HG02885 (cell line): ENCODE measurements around the gene GALNTL6.

Source experiments
- ATAC-seq: cut with Tn5 transposase; IDR thresholded peaks from one replicate; pipeline ENCODE4 v1.9.1; 2021; ENCODE audit warnings: mild to moderate bottlenecking; ENCODE audit not compliant: unreplicated experiment, poor library complexity

The GALNTL6 gene

GRCh38 chr4:172099376-172099775 is 286.2 kb downstream of the GALNTL6 start:
- no peak for ATAC-seq

GRCh38 chr4:172103456-172103855 is 290.3 kb downstream of the GALNTL6 start:
- no peak for ATAC-seq

GRCh38 chr4:172104539-172104938 is 291.3 kb downstream of the GALNTL6 start:
- no peak for ATAC-seq

GRCh38 chr4:172105918-172106317 is 292.7 kb downstream of the GALNTL6 start:
- no peak for ATAC-seq

GRCh38 chr4:172109466-172109865 is 296.3 kb downstream of the GALNTL6 start:
- no peak for ATAC-seq

GRCh38 chr4:172124656-172125308 is 311.6 kb downstream of the GALNTL6 start:
- no peak for ATAC-seq

- no peak for ATAC-seq
Observed at GRCh38 chr4:172125443-172125842, 312.2 kb downstream of the GALNTL6 start.

- no peak for ATAC-seq
Observed at GRCh38 chr4:172127168-172127567, 314.0 kb downstream of the GALNTL6 start.

GRCh38 chr4:172129593-172129992 is 316.4 kb downstream of the GALNTL6 start:
- no peak for ATAC-seq

- no peak for ATAC-seq
Observed at GRCh38 chr4:172134521-172134920, 321.3 kb downstream of the GALNTL6 start.

- no peak for ATAC-seq
Observed at GRCh38 chr4:172141025-172141424, 327.8 kb downstream of the GALNTL6 start.

- ATAC-seq, result no peak
Observed at GRCh38 chr4:172142281-172142741, 329.1 kb downstream of the GALNTL6 start.

- ATAC-seq, result no peak
Observed at GRCh38 chr4:172143605-172144314, 330.6 kb downstream of the GALNTL6 start.

- no peak for ATAC-seq
Observed at GRCh38 chr4:172147687-172148086, 334.5 kb downstream of the GALNTL6 start.

GRCh38 chr4:172149329-172149728 is 336.1 kb downstream of the GALNTL6 start:
- no peak for ATAC-seq

- ATAC-seq, result no peak
Observed at GRCh38 chr4:172152284-172152683, 339.1 kb downstream of the GALNTL6 start.

- ATAC-seq, result no peak
Observed at GRCh38 chr4:172153719-172154118, 340.5 kb downstream of the GALNTL6 start.

- no peak for ATAC-seq
Observed at GRCh38 chr4:172155838-172156345, 342.7 kb downstream of the GALNTL6 start.

- ATAC-seq, result no peak
Observed at GRCh38 chr4:172157946-172158345, 344.7 kb downstream of the GALNTL6 start.

- ATAC-seq, result no peak
Observed at GRCh38 chr4:172163215-172163614, 350.0 kb downstream of the GALNTL6 start.

- no peak for ATAC-seq
Observed at GRCh38 chr4:172168888-172169287, 355.7 kb downstream of the GALNTL6 start.

GRCh38 chr4:172169871-172170270 is 356.7 kb downstream of the GALNTL6 start:
- no peak for ATAC-seq
